Subcutaneous adipose tissue (tissue), 4 donors: ENCODE measurements around the gene FOXL3. TPM values are rescaled to one million over a fixed set of nuclear protein-coding genes. Genes with fewer than 3 reads are reported as not detected.

Source experiments
- CTCF ChIP-seq: fragments of 450-650 bp; IDR thresholded peaks from one replicate; pipeline ENCODE4 v1.5.1; 2016; ENCODE audit warnings: low read depth, mild to moderate bottlenecking, control low read depth, antibody characterized with exemption, moderate library complexity
- total RNA-seq, 4 donors: library from RNA; depleted of rRNA; stranded (reverse); fragments of >200 nt; gene quantifications; one replicate each; pipeline ENCODE4 v1.1.0, GENCODE V29; 2016

The FOXL3 gene
- total RNA-seq = not detected

- no peak for TF ChIP-seq CTCF
Observed at GRCh38 chr7:289756-290553, at the start of gene FOXL3. Gene FOXL3 (plus strand): TSS chr7:290170. CDS start chr7:290170, 0 bp downstream.

- no peak for TF ChIP-seq CTCF
Observed at GRCh38 chr7:240887-241421, 49.0 kb upstream of the FOXL3 start.

GRCh38 chr7:241513-241912 is 48.5 kb upstream of the FOXL3 start:
- TF ChIP-seq CTCF = no peak

- TF ChIP-seq CTCF = no peak
Observed at GRCh38 chr7:244974-245373, 45.0 kb upstream of the FOXL3 start.

- no peak for TF ChIP-seq CTCF
Observed at GRCh38 chr7:245574-246295, 44.2 kb upstream of the FOXL3 start.

GRCh38 chr7:246451-246850 is 43.5 kb upstream of the FOXL3 start:
- no peak for TF ChIP-seq CTCF

- no peak for TF ChIP-seq CTCF
Observed at GRCh38 chr7:247181-247580, 42.8 kb upstream of the FOXL3 start.
